Hepatic stellate cell (primary cell): Measurements from ENCODE around the gene DNAAF5.

Source experiments
- DNase-seq: peaks from one replicate; pipeline ENCODE4 v3.0.0; 2011; ENCODE audit warnings: low spot score

Gene DNAAF5

DNA sequence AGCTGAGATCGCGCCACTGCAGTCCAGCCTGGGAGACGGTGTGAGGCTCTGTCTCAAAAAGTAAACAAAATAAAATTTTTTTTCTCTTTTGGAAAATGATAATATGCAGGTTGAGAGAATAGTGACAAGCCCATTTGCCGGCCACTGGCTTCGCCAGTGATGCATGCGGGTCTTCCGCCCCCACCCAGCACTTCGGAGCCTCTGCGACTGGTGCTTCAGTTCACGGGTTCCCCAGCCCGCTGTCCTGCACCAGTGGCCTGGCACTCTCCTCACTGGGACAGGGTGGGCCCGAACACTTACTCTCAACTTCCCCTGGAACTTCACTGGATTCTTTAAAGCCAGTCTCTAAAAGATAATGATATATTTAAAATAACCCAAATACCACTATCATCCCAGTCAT is 108.5 kb downstream of the DNAAF5 start:
- DNase-seq = no peak

DNA sequence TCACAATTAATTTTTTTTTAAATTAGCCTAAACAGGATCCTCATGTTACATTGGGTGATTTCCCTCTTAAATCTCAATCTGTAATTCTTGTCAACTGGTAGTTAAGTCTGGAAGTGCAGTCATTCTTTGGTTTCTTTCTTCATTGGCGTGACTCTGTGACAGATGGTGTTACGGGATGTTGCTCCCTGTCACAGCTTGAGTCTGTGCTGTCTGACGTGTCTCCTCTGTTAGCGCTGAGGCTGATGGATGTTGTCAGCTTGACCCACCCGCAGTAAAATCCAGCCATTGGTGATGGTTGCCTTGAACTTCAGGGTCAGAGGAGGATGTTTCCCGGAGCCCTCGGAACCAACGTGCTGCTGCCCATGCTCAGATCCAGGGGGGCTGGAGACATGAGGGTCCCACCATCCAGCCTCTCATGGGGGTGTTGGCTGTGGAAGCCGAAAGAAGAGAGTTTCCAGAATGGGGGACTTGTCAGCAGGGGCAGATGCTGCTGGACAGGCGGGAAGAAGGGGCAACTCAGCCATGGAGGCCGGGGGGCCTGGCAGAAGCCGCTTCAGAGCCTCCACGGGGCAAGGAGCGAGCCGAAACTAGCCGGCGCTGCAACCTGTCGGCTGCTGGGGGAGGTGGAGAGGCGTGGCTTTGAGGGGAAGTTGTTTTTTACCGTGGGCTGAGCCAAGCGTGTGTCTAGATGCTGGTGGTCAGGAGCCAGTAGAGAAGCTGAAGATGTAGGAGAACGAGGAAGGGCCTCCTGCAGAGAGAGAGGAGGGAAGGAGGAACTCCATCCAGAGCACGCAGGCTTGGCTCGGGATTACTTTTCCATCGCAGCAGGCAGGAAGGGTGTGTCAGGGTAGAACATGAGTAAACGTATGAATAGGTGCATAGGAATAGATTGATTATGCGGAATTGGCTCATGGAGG is 109.2 kb downstream of the DNAAF5 start:
- no peak for DNase-seq
